Thyroid gland (tissue), 4 donors: ENCODE measurements around the gene UQCRHL.

Source experiments
- CTCF ChIP-seq, 6 experiments: fragments of 200-600 bp in 3 of 6; fragments of 450-650 bp in 3 of 6; sonication (generic) in 3 of 6; IDR thresholded peaks; one replicate each; pipeline ENCODE4 v1.5.1; 2016 to 2019; ENCODE audit warnings: antibody characterized with exemption in 6 of 6, mild to moderate bottlenecking in 2 of 6, inconsistent platforms in 1 of 6, moderate library complexity in 1 of 6
- POLR2A ChIP-seq, 2 donors: fragments of 450-650 bp; IDR thresholded peaks; one replicate each; pipeline ENCODE4 v1.6.1; 2017; ENCODE audit warnings: antibody characterized with exemption in 2 of 2, mild to moderate bottlenecking in 2 of 2, moderate library complexity in 1 of 2

GRCh38 chr1:15777909-15778707 is 29.3 kb downstream of the UQCRHL start:
- TF ChIP-seq POLR2A (IDR thresholded peaks at IDR 0.05) (no peak), CTCF (IDR thresholded peaks at IDR 0.05) (no peak)
